GOT3 (cell line): ENCODE measurements around the gene FBLN2.

Source experiments
- DNase-seq: peaks from one replicate; lab custom pipeline; 2025; ENCODE audit warnings: mixed read lengths; lab: John Stamatoyannopoulos, UW

FBLN2 gene

DNA sequence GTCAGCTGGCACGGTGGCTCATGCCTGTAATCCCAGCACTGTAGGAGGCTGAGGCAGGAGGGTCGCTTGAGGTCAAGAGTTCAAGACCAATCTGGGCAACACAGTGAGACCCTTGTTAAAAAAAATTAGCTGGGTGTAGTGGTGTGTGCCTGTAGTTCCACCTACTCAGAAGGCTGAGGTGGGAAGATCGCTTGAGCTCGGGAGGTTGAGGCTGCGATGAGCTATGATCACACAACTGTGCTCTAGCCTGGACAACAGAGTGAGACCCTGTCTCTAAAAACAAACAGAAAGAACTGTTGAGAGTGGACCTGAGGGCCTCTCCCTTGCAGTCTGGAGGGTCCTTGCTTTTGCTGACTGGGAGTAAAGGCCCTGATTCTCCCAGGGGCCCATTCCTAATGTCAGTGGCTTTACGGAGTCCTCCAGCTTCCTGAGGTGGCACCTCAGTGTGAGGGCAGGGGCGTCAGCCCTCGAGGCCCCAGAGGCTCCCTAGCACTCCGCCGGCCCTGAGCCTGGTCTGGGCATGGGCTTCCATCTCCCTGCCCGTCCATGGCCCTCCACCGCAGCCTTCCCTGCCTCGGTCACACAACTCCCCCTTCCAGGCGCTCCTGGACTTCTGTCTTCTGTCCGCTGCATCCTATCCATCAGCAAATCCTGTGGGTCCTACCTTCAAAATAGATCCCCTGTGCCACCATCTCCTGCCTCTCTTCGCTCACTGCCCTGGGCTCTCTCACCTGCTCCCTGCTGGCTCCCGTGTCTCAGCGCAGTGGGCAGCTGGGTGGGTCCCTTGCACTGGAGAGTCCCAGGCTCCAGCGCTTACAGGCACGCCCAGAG, 19.0 kb downstream of the FBLN2 start:
- no peak for DNase-seq

DNA sequence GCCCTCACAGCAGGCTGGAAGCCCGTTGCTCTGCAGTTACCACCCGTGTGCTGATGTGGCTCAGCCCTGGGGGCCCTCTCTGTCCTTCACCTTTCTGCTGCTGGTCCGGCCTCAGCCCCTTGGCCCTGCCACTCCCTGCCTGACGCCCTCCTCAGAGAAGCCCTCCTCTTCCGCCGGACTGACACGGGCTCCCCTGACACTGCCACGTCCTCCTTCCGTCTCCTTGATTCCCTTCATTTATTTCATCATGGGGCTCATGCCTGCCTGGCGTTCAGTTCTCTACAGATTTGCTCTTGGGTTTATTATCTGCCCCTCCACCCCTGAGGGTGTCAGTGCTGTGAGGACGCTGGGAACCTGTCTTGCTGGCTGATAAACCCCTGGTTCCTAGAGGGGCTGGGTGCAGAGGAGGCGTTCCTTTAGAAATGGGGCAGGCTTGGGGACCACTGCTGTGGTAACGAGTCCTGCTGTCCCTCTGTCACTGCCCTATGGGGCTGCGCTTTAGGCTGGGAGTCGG, 19.6 kb downstream of the FBLN2 start:
- DNase-seq = no peak

DNA sequence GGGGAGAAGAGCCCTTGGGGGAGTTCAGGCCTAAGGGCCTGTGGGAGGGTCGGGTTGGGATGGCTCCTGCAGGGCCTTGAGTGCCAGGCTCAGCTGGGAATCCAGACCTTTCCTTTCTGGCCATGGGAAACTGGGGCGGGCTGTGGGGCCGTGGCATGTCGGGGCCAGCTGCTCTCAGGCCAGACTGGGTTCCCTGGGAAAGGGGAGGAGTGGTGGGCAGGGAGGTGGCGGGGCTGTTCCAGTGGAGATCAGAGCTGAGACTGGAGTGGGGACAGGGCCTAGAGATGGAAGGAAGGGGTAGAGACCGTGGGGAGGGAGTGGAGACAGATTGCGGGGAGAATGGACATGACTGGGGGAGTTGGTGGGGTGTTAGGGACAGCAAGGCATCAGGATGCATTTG, 20.3 kb downstream of the FBLN2 start:
- no peak for DNase-seq

DNA sequence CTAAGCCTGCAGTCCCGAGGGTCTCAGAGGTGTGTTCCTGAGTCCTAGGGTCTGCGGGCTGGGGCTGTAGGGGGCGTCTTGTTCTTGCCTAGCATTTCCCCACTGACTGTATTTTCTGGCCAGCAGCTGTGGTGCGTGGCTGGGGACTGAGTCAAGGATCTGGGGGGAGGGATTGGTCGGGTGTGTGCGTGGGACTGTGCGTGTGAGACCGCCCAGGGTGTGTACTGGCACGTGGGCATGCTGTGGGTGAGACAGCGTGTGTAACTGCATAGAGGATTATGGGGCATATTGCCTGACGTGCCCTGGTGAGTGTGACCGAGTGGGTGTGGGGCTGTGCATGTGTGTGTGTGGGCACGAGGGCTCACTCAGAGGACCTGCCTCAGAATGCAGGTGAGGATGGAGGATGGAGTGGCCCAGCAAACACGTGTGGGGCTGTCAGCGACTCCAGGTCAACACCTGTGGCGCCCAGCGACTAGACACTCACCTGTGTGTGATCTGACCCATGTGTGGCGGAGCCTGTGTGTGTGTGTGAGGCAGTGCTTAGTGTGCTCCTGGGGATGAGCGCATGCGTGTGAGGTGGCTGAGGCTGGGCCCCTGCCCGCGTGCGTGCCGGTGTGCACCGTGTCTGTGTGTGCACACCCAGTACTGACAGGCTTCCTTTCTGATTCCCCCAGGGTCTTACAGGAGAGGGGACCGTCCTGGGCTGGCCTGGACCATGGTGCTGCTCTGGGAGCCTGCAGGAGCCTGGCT, 20.9 kb downstream of the FBLN2 start:
- no peak for DNase-seq

DNA sequence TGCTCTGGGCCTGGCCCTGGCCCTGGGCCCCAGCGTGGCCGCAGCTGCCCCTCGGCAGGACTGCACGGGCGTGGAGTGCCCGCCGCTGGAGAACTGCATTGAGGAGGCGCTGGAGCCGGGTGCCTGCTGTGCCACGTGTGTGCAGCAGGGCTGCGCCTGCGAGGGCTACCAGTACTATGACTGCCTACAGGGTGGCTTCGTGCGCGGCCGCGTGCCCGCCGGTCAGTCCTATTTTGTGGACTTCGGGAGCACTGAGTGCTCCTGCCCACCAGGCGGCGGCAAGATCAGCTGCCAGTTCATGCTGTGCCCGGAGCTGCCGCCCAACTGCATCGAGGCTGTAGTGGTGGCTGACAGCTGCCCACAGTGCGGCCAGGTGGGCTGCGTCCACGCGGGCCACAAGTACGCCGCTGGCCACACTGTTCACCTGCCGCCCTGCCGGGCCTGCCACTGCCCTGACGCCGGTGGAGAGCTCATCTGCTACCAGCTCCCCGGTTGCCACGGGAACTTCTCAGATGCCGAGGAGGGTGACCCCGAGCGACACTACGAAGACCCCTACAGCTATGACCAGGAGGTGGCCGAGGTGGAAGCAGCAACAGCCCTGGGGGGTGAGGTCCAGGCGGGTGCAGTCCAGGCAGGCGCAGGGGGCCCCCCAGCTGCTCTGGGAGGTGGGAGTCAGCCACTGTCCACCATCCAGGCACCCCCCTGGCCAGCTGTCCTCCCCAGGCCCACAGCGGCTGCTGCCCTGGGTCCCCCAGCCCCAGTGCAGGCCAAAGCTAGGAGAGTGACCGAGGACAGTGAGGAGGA, 21.7 kb downstream of the FBLN2 start:
- DNase-seq = no peak

DNA sequence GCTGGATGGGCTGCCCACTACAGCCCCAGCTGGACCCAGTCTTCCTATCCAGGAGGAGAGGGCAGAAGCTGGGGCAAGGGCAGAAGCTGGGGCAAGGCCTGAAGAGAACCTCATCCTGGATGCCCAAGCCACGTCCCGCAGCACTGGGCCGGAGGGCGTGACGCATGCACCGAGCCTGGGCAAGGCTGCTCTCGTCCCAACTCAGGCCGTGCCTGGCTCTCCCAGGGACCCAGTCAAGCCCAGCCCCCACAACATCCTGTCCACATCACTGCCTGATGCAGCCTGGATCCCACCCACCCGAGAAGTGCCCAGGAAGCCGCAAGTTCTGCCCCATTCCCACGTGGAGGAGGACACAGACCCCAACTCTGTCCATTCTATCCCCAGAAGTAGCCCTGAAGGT, 22.3 kb downstream of the FBLN2 start:
- no peak for DNase-seq

DNA sequence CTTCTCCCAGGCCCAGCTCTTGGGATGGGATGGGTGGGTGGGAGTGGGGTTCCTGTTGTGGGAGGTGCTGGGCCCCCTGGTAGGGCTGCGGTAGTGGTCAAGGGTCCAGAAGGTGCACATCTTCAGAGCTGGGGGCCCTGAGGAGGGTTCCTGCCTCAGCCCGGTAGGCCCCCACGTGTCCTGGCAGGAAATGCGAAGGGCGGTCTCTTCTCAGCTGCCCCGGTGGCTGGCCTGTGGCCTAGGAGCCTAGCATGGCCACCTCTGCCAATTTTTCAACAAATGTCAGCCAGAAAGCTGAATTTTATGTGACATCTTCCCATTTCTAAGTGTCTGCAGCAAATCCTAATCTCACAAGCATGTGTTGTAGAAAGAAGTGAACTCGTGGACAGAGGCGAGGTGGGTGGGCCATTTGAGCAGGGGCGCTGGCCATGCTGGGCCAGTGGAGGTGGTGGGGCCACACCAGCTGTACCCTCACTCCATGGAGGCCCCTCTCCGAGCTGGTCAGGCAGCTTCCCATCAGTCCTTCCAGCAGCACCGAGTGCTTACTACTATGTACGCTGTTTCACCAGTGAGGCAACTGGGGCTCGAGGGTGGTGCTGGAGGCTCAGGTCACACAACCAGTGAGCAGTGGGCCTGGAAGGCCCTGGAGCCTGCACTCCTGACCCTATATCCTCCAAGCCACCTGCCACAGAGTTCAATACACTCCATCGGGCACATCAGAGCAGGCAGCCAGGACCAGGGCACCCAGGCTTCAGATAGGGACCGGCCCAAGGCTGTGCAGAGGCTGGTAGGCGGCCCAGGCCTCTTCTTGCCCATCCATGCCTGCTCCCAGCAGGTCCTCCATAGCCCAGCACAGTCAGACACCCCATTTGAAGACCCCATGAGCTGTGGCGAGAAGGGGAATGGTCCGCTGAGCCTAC, 23.2 kb downstream of the FBLN2 start:
- DNase-seq = no peak

DNA sequence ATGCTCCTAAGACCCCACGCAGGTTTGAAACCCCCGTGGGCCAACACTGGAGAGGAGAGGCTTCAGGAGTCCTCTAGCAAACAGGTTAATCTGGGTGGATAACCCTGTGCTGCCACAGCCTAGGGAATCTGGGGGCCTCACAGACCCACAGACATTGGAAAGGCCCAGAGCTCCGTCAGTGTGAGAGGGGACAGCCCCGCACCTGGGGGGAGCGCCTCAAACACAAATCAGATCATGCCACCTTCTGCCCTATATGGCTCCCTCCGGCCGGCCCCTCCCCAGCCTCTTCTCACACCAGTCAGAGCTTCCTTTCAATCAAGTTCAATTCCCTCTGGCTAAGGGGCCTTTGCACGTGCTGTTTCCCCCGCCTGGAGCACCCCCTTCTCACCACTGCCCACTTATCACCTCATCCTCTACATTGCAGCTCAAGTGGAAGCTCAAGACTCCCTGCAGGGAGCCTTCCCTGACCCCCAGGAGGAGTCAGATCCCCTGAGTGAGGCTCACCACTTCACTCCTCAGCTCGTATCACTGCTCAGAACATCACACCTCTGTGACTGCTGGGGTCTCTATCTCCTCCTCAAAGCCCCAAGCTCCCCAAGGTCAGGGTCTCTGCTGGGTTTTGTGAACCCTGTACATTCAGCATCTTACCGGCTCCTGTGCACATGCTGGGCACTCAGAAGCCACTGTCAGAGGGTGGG, 24.1 kb downstream of the FBLN2 start:
- DNase-seq = no peak

DNA sequence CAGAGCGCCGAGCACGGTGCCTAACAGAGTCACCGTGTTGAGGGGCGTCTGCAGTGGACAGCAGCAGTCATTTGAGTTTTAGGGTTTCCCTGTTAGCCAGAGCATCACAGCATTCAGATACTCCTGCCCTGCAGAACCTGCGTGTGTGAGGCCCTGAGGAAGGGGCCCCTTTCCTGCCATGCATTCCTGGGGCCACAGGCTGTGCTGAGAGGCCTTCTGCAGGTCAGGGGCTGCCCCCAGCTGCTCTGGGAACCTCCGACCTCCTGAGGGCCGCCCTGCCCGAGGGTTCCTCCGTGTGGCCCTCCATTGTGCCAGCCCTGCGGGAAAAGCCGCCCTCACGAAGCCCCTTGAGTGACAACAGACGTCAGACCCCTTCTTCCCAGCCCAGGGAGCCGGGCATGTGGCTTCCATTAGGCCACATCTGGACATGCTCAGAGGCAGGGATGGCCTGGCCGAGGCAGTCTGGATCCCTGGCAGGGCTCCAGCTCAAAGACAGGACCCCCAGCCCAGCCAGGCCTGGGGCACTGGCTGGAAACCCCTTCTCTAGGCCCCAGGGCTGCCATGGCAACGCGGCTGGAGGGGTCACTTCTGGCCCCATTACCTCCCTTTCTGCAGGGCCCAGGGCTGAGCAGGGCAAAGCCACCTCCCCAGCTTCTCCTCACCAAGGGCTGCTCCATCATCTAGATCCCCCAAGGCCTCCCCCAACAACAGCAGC, 25.3 kb downstream of the FBLN2 start:
- DNase-seq = no peak

DNA sequence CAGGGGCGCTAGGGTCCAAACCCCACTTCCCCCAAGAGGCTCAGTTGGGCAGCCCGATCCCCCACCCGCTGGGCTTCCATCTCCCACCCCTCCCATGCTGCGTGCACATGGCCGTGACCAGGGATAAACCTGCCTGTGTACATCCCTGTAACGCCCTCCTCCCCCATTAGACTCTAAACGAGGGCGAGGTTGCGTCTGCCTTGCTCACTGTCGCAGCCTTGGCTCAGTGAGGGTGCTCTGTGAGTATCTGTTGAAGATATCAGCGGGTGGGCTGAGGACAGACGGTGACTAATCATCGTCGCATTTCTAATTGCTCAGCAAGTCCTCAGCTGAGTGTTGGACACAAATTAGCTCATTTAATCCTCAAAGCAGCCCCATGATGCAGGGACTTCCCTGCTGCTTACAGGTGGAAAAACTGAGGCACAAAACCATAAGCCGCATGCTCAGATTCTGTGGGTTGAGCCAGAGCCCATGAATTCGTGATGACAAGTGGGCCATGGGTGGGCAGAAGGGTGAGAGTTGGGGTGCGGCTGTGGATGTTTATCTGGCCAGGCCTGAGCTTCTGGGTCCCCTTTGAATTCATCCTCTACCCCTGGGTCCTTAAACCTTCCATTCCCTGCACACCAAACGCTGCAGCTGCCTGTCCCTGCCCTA, 26.0 kb downstream of the FBLN2 start:
- no peak for DNase-seq

DNA sequence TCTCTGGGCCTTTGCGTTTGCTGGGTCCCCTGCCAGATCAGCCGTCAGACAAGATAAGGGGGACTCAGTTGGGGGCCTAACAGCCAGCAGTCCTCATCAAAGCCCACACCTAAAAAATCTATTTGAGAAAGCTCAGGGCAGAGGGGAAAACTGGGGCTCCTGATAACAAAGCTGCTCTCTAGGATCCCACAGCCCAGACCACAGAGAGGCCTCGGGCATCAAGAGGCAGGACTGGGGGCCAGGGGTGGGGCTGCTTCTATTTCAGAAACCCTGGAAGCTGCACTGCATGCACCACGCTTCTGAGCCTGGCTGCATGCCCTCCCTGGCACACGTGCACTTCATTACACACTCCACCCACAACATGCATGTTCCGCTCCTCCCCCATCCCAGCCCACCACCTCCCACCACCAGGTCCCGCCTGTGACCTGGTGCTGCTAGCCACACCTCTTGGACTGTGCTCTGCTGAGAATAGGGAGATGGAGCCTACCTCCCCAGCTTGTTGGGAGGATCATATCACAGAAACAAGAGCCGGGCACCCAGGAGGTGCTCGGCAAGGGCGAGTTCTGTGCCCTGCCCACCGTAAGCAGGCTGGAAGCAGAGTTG, 26.6 kb downstream of the FBLN2 start:
- no peak for DNase-seq

DNA sequence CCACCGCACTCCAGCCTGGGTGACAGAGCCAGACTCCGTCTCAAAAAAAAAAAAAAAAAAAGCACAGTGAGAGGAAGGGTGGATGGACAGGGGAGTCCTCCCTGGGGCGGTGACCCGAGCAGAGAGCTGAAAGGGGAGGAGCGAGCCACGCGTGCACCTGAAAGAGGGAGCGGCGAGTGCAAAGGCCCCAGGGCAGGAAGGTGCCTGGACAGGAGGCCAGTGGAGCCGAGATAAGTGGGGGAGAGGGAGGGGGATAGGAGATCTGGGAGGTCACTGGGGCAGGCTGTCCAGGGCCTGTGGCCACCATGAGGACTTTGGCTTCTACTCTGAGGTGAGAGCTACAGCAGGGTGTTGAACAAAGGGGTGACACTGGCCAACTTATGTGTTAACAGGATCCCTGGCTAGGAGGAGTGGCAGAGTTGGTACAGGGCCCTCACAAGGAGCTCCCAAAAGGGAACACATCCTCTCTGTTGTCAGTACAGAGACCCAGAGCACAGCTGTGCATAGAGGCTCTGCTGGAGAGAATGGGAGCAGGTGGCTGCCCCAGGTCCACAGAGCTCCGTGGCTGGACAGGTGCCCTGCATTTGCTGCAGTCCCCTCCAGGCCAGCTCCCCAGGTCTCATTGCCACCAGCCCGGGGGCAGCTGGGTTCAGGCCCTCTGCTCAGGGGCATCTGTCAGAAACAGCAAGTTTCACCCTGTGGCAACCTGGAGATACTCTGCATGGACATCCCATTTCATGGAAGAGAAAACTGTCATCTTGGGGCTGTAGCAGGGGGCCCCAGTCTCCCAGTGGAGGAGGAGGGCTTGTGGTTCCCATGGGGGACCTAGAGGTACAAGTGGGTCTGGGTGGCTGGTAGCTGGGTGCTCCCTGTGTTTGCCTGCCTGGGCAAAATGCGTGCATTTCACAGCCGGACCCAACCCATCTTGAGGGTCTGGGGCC, 28.5 kb downstream of the FBLN2 start:
- DNase-seq = no peak

DNA sequence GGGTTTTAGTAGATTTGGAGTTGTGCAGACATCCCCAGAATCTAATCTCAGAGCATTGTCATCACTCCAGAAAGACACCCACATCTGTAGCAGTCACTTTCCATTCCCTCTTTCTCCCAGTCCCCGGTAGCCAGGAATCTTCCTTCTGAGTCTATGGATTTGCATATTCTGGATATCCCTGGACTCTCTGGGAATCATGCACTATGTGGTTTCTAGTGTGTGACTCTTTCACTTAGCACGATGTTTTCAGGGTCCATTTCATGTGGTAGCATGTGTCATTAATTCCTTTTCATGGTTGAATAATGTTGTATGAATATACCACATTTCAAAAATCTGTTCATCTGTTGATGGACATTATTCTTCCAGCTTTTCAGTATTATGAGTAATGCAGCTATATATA, 29.3 kb downstream of the FBLN2 start:
- DNase-seq = no peak

DNA sequence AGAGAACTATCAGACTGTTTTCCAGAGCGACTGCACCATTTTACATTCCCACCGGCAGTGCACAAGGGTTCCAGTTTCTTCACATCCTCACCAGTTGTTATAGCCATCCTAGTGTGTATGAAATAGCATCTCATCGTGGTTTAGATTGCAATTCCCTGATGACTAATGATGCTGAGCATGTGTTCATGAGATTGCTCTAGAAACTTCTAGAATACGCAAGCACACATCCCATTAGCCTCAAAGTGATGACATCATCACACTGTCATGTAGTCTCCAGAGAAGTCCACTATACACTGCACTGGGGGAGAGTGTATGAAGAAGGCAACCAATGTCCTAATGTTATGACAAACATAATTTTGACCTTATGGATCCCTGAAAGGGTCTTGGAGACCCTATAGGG, 30.1 kb downstream of the FBLN2 start:
- DNase-seq = no peak

DNA sequence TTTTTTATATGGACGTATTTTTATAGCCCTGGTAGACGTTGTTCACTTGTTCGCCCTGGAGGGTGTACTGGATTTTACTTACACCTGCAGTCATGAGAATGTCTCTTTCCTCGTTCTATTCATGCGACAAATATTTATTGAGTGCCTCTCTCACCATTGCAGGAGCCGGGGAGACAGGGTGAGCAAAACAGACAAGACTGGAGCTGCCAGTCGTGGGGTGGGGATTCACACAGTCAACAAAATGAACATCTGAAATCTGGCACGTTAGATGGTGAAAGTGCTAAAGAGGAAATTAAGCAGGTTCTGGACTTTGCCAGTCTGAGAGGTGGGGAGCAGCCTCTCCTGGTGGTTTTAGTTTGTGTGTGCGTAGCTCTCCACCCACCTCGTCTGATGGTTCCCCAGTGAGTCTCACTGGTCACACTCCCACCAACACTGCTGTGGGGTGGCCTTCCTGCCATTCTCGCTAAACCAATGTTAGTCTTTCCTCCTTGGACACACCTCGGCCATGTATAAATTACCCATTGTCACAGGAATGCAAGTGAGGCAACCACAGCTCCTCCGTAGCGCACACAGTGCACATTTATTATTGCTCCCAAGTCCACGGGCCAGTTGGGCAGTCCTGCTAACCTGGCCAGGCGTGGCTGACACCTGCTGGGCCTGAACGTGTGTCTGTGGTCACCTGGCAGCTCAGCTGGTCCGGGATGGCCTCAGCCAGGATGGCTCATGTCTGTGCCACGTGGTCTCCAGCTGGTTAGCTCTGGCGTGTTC, 31.5 kb downstream of the FBLN2 start:
- DNase-seq = no peak

DNA sequence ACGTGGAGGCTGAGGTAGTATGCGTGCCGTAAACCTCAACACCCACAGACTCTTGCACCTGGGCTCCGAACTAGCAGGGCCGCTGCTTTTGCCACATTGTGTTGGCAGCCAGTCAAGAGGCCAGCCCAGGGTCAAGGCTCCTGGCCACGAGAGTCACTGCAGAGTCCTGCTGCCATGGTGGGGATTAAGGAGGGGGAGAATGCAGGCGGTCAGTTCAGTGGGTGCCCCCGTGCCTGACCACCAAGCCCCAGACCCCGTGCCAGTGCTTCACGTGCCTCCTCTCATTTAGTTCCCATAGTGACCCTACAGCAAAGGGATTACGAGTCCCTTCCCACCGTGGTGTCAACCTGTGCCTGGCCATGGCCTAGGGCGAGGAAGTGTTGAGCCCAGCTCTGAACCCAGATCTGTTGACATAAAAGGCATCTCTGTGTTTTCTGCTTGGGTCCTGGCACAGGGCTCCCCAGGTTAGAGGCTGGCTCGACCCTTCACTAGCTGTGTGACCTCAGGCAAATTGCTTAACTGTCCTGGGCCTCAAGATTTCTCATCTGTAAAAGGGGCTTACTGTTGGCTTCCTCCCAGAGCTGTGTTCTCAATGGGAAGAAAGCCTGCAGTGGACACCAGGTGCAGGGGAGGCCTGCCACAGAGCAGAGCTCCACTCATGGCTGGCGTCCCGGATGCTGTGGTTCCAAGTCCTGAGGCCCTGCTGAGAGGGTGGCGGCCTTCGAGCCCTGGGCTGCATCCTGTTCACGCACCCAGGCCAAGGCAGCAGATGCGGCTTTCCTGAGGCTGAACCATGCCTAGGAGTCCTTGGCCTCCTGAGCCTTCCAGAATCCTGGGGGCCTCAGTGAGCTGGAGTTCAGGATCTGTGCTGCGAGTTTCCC, 32.8 kb downstream of the FBLN2 start:
- no peak for DNase-seq
